ENCODE measurements around the gene TTI1.

DNA sequence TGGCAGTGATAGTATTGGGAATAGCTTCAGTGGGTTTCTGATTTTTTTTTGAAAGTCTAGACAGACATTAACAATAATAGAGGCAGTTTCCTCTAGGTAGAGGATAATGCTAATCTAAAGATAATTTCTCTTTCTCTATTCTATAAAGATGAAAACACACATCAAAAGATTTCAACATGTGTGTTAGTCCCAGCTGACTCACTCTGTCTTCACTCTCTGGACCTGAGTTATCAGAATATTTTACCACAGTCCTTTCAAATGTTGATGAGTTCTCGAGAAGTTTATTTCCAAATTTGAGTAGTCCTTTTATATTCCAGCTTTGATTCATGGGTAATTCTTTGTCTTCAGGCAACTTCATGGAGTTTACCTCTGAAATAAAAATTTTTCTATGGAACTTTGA is 17.4 kb upstream of the TTI1 start:
- TF ChIP-seq, protein P1, sequence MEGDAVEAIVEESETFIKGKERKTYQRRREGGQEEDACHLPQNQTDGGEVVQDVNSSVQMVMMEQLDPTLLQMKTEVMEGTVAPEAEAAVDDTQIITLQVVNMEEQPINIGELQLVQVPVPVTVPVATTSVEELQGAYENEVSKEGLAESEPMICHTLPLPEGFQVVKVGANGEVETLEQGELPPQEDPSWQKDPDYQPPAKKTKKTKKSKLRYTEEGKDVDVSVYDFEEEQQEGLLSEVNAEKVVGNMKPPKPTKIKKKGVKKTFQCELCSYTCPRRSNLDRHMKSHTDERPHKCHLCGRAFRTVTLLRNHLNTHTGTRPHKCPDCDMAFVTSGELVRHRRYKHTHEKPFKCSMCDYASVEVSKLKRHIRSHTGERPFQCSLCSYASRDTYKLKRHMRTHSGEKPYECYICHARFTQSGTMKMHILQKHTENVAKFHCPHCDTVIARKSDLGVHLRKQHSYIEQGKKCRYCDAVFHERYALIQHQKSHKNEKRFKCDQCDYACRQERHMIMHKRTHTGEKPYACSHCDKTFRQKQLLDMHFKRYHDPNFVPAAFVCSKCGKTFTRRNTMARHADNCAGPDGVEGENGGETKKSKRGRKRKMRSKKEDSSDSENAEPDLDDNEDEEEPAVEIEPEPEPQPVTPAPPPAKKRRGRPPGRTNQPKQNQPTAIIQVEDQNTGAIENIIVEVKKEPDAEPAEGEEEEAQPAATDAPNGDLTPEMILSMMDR (IDR thresholded peaks at IDR 0.05; ENCODE audit: poor library complexity, severe bottlenecking) = no peak
- TF ChIP-seq EP300 (conservative IDR thresholded peaks at IDR 0.05; ENCODE audit: poor library complexity, severe bottlenecking) (no peak), TAF1 (IDR thresholded peaks at IDR 0.05; ENCODE audit: low read depth) (no peak), POLR2AphosphoS5 (IDR thresholded peaks at IDR 0.05) (no peak)

All from neural cell (in vitro differentiated cells).